GM12873 (cell line): ENCODE results near the gene MYCBP2.

Source experiments
- TF ChIP-seq, protein P1 (sequence below): IDR thresholded peaks from 2 replicates; pipeline ENCODE4 v1.5.1; 2012; ENCODE audit warnings: low read depth, mild to moderate bottlenecking, moderate library complexity, low read length, control low read depth; ENCODE audit not compliant: insufficient read depth; ENCODE audit errors: missing control alignments

MYCBP2 gene

DNA sequence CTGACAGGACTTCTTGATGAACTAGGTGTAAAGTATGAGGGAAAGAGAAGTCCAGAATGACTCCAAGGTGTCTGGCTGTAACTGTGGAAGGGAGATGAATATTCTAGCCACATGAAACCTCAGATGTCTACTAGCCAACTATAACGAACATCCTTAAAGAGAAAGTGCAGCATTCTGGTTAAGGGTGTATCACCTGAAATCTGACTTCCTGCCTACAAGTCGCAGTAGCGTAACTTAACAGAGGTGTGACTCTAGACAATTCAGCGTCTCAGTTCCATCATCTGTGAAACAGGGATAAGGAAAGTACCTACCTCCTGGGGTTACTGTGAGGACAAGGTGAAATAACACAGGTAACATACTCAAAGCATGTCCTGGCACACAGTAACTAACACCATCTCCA is 154.2 kb downstream of the MYCBP2 start:
- TF ChIP-seq, protein P1, sequence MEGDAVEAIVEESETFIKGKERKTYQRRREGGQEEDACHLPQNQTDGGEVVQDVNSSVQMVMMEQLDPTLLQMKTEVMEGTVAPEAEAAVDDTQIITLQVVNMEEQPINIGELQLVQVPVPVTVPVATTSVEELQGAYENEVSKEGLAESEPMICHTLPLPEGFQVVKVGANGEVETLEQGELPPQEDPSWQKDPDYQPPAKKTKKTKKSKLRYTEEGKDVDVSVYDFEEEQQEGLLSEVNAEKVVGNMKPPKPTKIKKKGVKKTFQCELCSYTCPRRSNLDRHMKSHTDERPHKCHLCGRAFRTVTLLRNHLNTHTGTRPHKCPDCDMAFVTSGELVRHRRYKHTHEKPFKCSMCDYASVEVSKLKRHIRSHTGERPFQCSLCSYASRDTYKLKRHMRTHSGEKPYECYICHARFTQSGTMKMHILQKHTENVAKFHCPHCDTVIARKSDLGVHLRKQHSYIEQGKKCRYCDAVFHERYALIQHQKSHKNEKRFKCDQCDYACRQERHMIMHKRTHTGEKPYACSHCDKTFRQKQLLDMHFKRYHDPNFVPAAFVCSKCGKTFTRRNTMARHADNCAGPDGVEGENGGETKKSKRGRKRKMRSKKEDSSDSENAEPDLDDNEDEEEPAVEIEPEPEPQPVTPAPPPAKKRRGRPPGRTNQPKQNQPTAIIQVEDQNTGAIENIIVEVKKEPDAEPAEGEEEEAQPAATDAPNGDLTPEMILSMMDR: no peak

DNA sequence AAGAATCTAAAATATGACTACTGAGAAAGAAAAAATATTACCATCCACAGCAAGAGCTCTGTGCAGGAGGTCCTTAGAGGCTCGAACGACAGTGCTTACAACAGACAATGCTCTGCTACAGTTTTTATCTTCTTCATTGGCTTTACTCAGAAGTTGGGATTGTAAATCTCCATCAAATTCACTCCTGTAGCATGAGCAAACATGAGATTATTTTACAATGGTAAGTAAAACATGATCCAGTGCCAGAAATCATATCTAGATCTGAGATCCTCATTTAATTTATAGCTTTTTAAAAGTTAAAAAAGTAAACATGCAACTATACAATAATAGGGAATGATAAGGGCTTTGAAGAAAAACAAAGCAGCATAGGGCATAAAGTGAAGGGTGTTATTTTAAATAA is 155.4 kb downstream of the MYCBP2 start:
- TF ChIP-seq, protein P1: no peak

DNA sequence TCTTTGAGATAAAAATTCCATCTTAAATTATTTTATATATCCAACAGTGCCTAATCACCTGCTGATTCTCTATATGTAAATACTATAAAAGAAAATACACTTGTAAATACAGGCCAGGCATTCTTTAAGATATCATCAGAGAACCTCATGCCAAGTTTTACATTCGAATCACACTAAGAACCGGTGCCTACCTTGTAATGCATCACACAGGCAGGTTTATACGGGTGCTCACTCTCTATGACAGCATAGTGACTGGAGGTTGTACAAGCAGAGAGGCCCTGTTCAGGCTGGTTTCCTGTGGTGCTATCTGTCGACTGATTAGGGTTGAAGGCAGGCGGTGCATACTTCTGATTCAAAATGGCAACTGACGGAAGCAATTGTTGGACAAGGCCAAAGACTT is 158.7 kb downstream of the MYCBP2 start:
- TF ChIP-seq, protein P1: no peak

DNA sequence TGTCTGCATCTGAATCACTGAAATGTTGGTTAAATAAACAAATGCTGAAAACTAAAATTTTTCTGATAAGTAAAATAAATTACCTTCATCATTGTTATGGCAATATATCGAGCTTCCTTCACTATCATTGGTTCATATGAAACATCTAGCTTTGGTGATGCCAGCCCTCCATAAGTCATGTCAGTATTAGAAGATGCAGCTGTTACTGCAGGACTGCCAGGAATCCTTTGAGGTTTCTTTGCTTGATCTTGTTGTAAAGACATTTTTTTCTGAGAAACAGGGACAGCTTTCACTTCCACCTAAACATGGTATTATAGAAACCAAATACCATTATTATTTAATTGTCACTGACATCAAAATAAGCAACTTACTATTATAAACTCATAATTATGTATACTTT is 176.2 kb downstream of the MYCBP2 start:
- TF ChIP-seq, protein P1: no peak

DNA sequence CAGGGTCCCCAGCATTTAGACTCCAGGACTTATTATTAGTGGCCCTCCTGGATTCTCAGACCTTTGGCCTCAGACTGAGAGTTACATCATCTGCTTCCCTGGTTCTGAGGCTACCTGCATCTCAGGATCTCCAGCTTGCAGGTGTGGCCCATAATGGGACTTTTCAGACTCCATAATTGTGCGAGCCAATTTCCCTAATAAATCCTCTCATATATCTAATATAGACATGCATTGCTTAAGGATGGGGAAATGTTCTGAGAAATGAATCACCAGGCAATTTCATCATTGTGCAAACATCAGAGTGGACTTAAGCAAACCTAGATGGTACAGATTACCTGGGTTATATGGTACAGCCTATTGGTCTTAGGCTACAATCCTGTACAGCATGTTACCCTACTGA is 183.5 kb downstream of the MYCBP2 start:
- TF ChIP-seq, protein P1: no peak

DNA sequence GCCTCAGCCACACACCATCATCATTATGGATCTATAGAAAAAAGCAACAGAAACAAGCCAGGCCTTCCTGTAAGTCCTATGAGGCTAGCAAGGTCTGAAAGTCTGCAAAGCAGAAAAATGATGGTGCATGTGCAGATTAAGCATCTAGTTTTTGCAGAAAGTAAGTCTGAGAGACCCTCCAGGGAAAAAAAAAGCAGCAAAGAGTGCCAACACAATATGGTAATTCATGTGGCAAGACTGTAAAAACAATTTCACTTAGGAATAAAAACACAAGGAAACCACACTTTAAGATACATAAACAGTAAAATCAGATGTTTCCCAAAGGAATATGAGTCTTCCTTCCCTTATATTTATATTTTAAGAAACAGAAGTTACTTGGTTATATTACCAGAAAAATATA is 187.6 kb downstream of the MYCBP2 start:
- TF ChIP-seq, protein P1: no peak

DNA sequence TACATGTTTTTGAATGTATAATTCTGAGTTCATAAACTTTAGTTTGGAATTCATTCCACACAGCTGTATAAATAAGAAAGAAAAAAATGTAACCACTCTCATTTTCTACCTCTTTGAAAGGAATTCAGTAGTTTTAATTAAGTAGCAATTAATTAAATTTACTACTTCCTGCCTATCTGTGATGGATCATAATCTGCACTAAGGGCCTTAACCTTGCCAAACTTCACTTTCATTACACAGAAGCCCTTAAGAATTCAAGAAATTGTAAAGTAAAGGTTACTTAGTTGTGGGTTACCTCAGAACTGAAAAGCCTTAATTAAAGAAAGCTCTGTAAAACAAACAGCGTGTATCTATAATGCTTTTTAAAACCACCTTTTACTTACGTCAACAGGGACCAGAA is 188.1 kb downstream of the MYCBP2 start:
- TF ChIP-seq, protein P1: no peak

DNA sequence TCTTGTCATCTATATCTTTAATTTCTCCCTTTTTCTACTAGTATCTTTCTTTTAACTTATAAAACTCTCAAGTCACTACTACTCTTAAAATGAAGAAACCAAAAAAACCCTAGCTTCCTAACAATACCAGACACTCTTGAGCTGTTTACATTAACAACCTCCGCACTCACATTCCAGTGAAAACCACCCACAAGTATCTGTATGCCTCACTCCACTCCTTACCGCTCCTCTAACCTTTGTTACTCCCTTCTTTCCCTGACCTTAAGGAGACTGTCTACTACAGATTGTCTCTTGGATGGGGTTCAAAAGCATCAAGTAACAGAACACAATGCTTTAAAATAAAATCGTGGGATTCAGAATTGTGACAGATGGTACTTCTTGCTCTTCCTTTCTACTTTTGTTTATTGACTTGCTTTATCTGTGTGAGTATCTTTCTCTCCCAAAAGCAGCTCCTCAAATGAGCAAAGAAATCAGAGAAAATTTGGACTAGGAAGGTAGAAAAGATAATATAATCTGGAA is 189.9 kb downstream of the MYCBP2 start:
- TF ChIP-seq, protein P1: no peak
